Heart right ventricle (tissue), 16 donors: ENCODE measurements around the gene WASHC4. TPM values are rescaled to one million over a fixed set of nuclear protein-coding genes. Genes with fewer than 3 reads are reported as not detected.

ENCODE experiments used
- ATAC-seq, 8 donors: fragments of 200-7000 bp; cut with Tn5 transposase; one replicate each; pipeline ENCODE4 v1.9.1; 2020; ENCODE audit warnings: mild to moderate bottlenecking in 8 of 8, moderate library complexity in 8 of 8, moderate number of reproducible peaks in 1 of 8
- DNase-seq, 2 donors: peaks; one replicate each; pipeline ENCODE4 v3.0.0-alpha.2; 2020
- H3K27ac ChIP-seq, 10 donors: fragments of 200-600 bp; sonication (generic) in 2 of 10; one replicate each; pipeline versions ENCODE4 v1.5.0 to v1.8.0; 2020 to 2022; ENCODE audit warnings: mild to moderate bottlenecking in 3 of 10
- H3K27me3 ChIP-seq, 7 donors: fragments of 200-600 bp; one replicate each; pipeline ENCODE4 v1.8.0; 2021 to 2022; ENCODE audit warnings: mild to moderate bottlenecking in 2 of 7
- H3K36me3 ChIP-seq, 9 donors: fragments of 200-600 bp; sonication (generic) in 1 of 9; one replicate each; pipeline versions ENCODE4 v1.5.0 to v1.8.0; 2020 to 2022; ENCODE audit warnings: mild to moderate bottlenecking in 2 of 9
- H3K4me1 ChIP-seq, 9 donors: fragments of 200-600 bp; sonication (generic) in 1 of 9; one replicate each; pipeline versions ENCODE4 v1.5.0 to v1.8.0; 2020 to 2022; ENCODE audit warnings: mild to moderate bottlenecking in 4 of 9
- H3K4me3 ChIP-seq, 10 donors: fragments of 200-600 bp; sonication (generic) in 2 of 10; one replicate each; pipeline versions ENCODE4 v1.5.0 to v1.8.0; 2020 to 2022; ENCODE audit warnings: mild to moderate bottlenecking in 7 of 10, moderate library complexity in 2 of 10
- H3K9me3 ChIP-seq, 11 donors: fragments of 200-600 bp in 10 of 11; sonication (generic) in 2 of 11; one replicate each; pipeline versions ENCODE4 v1.5.0 to v1.8.0; 2013 to 2022; ENCODE audit warnings: mild to moderate bottlenecking in 2 of 11, control low read depth in 1 of 11, moderate library complexity in 1 of 11
- WGBS, 2 donors: extraction: QIAGEN DNeasy Blood & Tissue Kit; methylation state at CpG; one replicate each; pipeline ENCODE4 v1.1.7; 2013; ENCODE audit warnings: inconsistent platforms in 1 of 2; 5-methylcytosine and 5-hydroxymethylcytosine counted together
- intact Hi-C, 10 donors: fragments of 100-400 bp; cut with DNase I; formaldehyde crosslinking; loops; one replicate each; pipeline versions ENCODE4 v1.11.1 to v1.14.2; 2022
- polyA plus RNA-seq, 2 donors: library from polyadenylated mRNA; stranded (reverse); fragments of 200-250 nt; gene quantifications; one replicate each; pipeline ENCODE4 v1.2.3, GENCODE V29; 2013
- total RNA-seq, 10 donors: library from RNA; stranded (reverse); fragmentation: NEBNext Ultra II Directional in 3 of 10; extraction: Animal tissue kit (Norgen Biotek cat#: 25700) in 3 of 10; gene quantifications; one replicate each; pipeline versions ENCODE4 v1.2.1 to v1.2.4, GENCODE V29; 2021 to 2023
- TF ChIP-seq, protein P1 (sequence below), 9 donors: fragments of 200-600 bp; sonication (generic) in 2 of 9; IDR thresholded peaks; one replicate each; pipeline versions ENCODE4 v1.5.0 to v1.8.0; 2021 to 2022; ENCODE audit warnings: antibody characterized with exemption in 9 of 9, mild to moderate bottlenecking in 5 of 9, moderate library complexity in 1 of 9
- donor health status: Arrhythmogenic right ventricular cardiomyopathy.
- donor health status: ischemic (EF 13 %, LVEDD 7.1; RV severe dilation, severe dysfunction).
- donor health status: healthy with polysubstance abuse.
- donor health status: DM: no; HTN: yes; CAD: no.
- donor health status: DM: no; HTN: no; CAD: no.
- donor health status: ischemic (EF 25% LVEDD 6.9; RV normal size, moderate dysfunction).
- donor health status: ischemic (EF 25% LVEDD 5.7; RV mildly dilated, moderate dysfunction).
- donor health status: healthy.
- donor health status: DM: yes; HTN: yes; CAD: no.
- donor health status: Ischemic cardiomyopathy.
- donor health status: ischemic (EF 35%, LVEDD 5.7; RV mildly dilated, moderate dysfunction).
- donor health status: nonischemic (EF 11% LVEDD 7.7; RV severe dilation, severe dysfunction).
- donor health status: DM: yes; HTN: yes; CAD: no.
- donor health status: PGD.
- donor health status: ischemic (EF 29% LVEDD 5.4; RV normal size, mild dysfunction).
- donor health status: nonischemic (EF 23%, LVEDD 6.1; RV moderate dilation, normal function).

Gene WASHC4
- total and polyA plus RNA-seq, 12 donors, result 7.2 to 31.8 (median 23.8) TPM

DNA sequence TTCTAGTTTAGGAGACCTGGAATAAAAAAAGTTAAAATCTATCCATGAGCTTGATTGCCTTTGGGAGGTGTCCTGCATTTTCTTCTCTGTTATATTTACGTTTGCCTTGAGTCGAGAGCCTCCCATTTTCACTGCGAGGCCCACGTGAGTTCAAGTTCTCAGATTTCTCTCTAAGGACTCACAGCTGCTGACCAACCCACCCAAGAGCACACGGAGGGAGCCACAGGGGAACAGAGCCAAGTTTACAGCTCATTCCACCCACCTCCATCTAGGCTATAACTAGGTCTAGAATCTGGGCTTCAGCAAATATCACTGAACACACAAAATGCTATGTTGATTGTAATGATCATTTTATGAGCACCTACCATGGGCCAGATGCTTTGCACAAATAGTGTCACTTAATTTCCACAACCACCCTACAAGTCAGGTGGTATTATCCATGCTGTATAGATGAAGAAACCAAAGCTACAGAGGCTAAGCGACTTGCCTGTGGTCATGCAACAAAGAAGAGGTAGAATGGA, 40.0 kb upstream of the WASHC4 start:
- Histone ChIP-seq H3K27ac (no peak overlapping the region), H3K4me1 (no peaks in the 10 kb centered on the region), H3K36me3 (peaks cover 0 to 40% (median 3%) of the 10 kb centered on the region in 9 donors), H3K27me3 (no peaks in the 10 kb centered on the region), H3K4me3 (no peak overlapping the region), H3K9me3 (no peaks in the 10 kb centered on the region)
- DNase-seq, result no peak
- TF ChIP-seq, protein P1, sequence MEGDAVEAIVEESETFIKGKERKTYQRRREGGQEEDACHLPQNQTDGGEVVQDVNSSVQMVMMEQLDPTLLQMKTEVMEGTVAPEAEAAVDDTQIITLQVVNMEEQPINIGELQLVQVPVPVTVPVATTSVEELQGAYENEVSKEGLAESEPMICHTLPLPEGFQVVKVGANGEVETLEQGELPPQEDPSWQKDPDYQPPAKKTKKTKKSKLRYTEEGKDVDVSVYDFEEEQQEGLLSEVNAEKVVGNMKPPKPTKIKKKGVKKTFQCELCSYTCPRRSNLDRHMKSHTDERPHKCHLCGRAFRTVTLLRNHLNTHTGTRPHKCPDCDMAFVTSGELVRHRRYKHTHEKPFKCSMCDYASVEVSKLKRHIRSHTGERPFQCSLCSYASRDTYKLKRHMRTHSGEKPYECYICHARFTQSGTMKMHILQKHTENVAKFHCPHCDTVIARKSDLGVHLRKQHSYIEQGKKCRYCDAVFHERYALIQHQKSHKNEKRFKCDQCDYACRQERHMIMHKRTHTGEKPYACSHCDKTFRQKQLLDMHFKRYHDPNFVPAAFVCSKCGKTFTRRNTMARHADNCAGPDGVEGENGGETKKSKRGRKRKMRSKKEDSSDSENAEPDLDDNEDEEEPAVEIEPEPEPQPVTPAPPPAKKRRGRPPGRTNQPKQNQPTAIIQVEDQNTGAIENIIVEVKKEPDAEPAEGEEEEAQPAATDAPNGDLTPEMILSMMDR (IDR thresholded peaks at IDR 0.05), result no peak
- 56 to 59% methylated on average over 6 of the region's 6 CpGs for WGBS, 2 donors
- intact Hi-C loops, result no loop called here
- ATAC-seq, result no peak

DNA sequence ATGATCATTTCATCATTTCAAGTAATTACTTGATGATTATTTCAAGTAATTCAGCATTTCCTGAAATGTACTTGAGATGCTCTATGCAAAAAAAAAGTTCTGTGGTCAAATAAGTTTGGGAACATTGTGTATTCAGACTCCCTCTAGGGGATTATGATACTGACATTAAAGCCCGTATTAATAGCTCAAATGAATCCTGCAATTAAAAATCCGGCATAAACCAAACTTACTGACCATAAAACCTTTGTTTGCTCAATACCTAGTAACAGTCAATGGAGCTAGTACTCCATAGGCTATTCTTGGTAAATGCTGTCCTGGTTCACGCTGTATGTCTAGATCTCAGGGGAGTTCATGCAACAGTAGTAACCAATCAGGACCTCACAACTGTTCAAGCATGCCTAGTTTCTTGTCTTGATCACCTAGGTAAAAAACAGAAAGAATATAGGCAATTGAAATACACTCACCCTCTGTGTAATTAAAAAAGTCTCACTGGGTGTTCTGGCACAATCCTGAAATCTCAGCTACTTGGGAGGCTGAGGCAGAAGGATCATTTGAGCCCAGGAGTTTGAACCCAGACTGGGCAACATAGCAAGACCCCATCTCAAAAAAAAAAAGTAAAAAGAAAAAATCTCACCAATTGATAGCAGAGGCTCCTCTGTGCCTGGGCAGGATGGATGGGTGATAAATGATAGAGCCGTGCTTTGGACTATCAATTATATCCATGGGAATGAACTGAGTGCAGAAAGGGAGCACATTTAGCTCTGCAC, 37.4 kb upstream of the WASHC4 start:
- Histone ChIP-seq H3K9me3 (no peaks in the 10 kb centered on the region), H3K4me1 (no peaks in the 10 kb centered on the region), H3K4me3 (no peak overlapping the region), H3K27ac (no peak overlapping the region), H3K27me3 (no peaks in the 10 kb centered on the region), H3K36me3 (peaks cover 0 to 27% (median 0%) of the 10 kb centered on the region in 9 donors)
- DNase-seq (no peak), ATAC-seq (no peak)
- intact Hi-C loops, result no loop called here
- WGBS, 2 donors, result 60 to 77% methylated on average over 4 of the region's 4 CpGs
- TF ChIP-seq, protein P1 (IDR thresholded peaks at IDR 0.05), result no peak

DNA sequence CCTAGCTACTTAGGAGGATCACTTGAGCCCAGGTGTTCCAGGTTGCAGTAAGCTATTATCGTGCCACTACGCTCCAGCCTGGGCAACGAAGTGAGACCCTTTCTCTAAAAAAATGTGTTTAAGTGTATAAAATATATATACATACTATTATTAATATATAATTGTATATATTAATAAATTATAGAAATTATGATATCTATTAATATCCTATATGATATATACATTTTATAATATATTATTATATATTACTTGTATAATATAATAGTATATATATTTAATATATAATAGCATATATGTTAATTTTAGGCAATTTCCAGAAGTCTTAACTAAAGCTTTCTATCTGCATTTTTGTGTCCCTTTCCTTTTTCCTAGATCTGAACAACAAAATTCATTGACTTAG, 35.5 kb upstream of the WASHC4 start:
- WGBS, 2 donors, result 95 to 98% methylated on average over 3 of the region's 3 CpGs
- H3K4me1 ChIP-seq, result no peaks in the 10 kb centered on the region
- no peaks in the 10 kb centered on the region for H3K27me3 ChIP-seq
- H3K4me3 ChIP-seq, result no peak overlapping the region
- DNase-seq (no peak), ATAC-seq (no peak)
- no peak overlapping the region for H3K27ac ChIP-seq
- TF ChIP-seq, protein P1 (IDR thresholded peaks at IDR 0.05), result no peak
- intact Hi-C loops, result no loop called here
- no peaks in the 10 kb centered on the region for H3K9me3 ChIP-seq
- peaks cover 0 to 11% (median 0%) of the 10 kb centered on the region in 9 donors for H3K36me3 ChIP-seq

DNA sequence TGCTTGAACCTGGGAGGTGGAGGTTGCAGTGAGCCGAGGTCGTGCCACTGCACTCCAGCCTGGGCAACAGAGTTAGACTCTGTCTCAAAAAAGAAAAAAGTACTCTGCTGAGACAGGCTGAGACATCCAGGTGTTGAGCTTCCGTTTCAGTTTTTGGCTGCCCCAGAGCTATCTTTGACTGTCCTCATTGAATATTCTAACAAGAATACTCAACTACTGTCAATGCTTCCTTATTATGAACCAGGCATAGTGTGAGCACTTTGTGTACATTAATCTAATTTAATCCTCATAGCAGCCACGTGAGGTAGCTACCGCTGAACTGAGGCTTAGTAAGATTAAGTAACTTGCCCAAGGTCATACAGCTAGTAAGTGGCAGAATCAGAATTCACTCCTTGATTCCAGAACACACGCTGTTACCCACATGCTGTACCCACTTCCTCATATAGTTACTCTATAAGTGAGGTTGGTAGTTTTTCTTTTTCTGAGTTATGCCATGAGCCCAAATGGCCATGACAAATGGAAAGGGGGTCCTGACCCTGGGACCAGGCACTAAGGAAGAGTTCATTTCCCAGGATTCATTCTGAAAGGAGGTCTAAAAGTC, 34.5 kb upstream of the WASHC4 start:
- ATAC-seq, result no peak
- intact Hi-C loops, result no loop called here

More for the DNA sequence above, 34.5 kb upstream of the WASHC4 start:
- Histone ChIP-seq H3K27me3 (no peaks in the 10 kb centered on the region), H3K27ac (no peak overlapping the region), H3K4me1 (no peaks in the 10 kb centered on the region), H3K36me3 (peaks cover 0 to 11% (median 0%) of the 10 kb centered on the region in 9 donors), H3K4me3 (no peak overlapping the region), H3K9me3 (no peaks in the 10 kb centered on the region)
- no peak for DNase-seq
- 92 to 95% methylated on average over 6 of the region's 6 CpGs for WGBS, 2 donors
- TF ChIP-seq, protein P1 (IDR thresholded peaks at IDR 0.05), result no peak
